ENCODE measurements around the gene HLA-DMB. TPM values are rescaled to one million over a fixed set of nuclear protein-coding genes. Genes with fewer than 3 reads are reported as not detected.

Gene HLA-DMB
- total RNA-seq, 1 donor from 2014 or later = 1.3 TPM

GRCh38 chr6:32976334-32977069 lies 35.7 kb upstream of the HLA-DMB start:
- H3K9me3 Mint-ChIP-seq = no peaks in the 10 kb centered on the region
- intact Hi-C loops (cut with micrococcal nuclease) = no loop called here
- no peaks in the 10 kb centered on the region for H3K27me3 Mint-ChIP-seq (ENCODE audit: low read depth)
- H3K36me3 Mint-ChIP-seq (ENCODE audit: low read depth) = peaks cover 96% of the 10 kb centered on the region
- peaks cover 32% of the 10 kb centered on the region for H3K4me1 Mint-ChIP-seq (ENCODE audit: low read depth)
- DNase-seq (ENCODE audit: low spot score) = no peak
- peak overlapping the region; percentile 94 for H3K4me3 Mint-ChIP-seq (ENCODE audit: low read depth)
- peak overlapping the region; percentile 7 for H3K27ac Mint-ChIP-seq

- Mint-ChIP-seq H3K27me3 (ENCODE audit: low read depth) (no peaks in the 10 kb centered on the region), H3K36me3 (ENCODE audit: low read depth) (peaks cover 97% of the 10 kb centered on the region), H3K4me1 (ENCODE audit: low read depth) (peaks cover 32% of the 10 kb centered on the region), H3K4me3 (ENCODE audit: low read depth) (peak overlapping the region; percentile 94), H3K27ac (peak overlapping the region; percentile 3), H3K9me3 (no peaks in the 10 kb centered on the region)
- intact Hi-C loops (cut with micrococcal nuclease) = no loop called here
- DNase-seq (ENCODE audit: low spot score) = no peak
Observed at GRCh38 chr6:32975886-32976285, 35.1 kb upstream of the HLA-DMB start.

- intact Hi-C loops (cut with micrococcal nuclease) = loop anchor here (5.0 kb wide), 3 partner anchors 338 to 797 kb away; partner anchors contain the start of genes AGPAT1, RNF5 and TAPBP
Observed at GRCh38 chr6:32974541-32975308, 33.9 kb upstream of the HLA-DMB start.

GRCh38 chr6:32974016-32974333 lies 33.1 kb upstream of the HLA-DMB start:
- Mint-ChIP-seq H3K27me3 (ENCODE audit: low read depth) (no peaks in the 10 kb centered on the region), H3K27ac (peak overlapping the region; percentile 75), H3K4me3 (ENCODE audit: low read depth) (peak overlapping the region; percentile 94), H3K4me1 (ENCODE audit: low read depth) (peaks cover 29% of the 10 kb centered on the region), H3K9me3 (no peaks in the 10 kb centered on the region), H3K36me3 (ENCODE audit: low read depth) (peaks cover 90% of the 10 kb centered on the region)
- intact Hi-C loops (cut with micrococcal nuclease) = loop anchor here (5.0 kb wide), 3 partner anchors 338 to 797 kb away; partner anchors contain the start of genes AGPAT1, RNF5 and TAPBP
- no peak for DNase-seq (ENCODE audit: low spot score)

More at GRCh38 chr6:32974541-32975308, 33.9 kb upstream of the HLA-DMB start:
- no peaks in the 10 kb centered on the region for H3K27me3 Mint-ChIP-seq (ENCODE audit: low read depth)
- peaks cover 32% of the 10 kb centered on the region for H3K4me1 Mint-ChIP-seq (ENCODE audit: low read depth)
- DNase-seq (ENCODE audit: low spot score) = no peak
- H3K4me3 Mint-ChIP-seq (ENCODE audit: low read depth) = peak overlapping the region; percentile 94
- H3K36me3 Mint-ChIP-seq (ENCODE audit: low read depth) = peaks cover 94% of the 10 kb centered on the region
- no peaks in the 10 kb centered on the region for H3K9me3 Mint-ChIP-seq
- H3K27ac Mint-ChIP-seq = peak overlapping the region; percentile 18

- H3K4me3 Mint-ChIP-seq (ENCODE audit: low read depth) = peak overlapping the region; percentile 94
- H3K36me3 Mint-ChIP-seq (ENCODE audit: low read depth) = peaks cover 84% of the 10 kb centered on the region
- peak overlapping the region; percentile 75 for H3K27ac Mint-ChIP-seq
- intact Hi-C loops (cut with micrococcal nuclease) = loop anchor here (5.0 kb wide), 3 partner anchors 339 to 796 kb away; partner anchors contain the start of genes AGPAT1, RNF5 and TAPBP
- H3K9me3 Mint-ChIP-seq = no peaks in the 10 kb centered on the region
- no peak for DNase-seq (ENCODE audit: low spot score)
- peaks cover 29% of the 10 kb centered on the region for H3K4me1 Mint-ChIP-seq (ENCODE audit: low read depth)
- H3K27me3 Mint-ChIP-seq (ENCODE audit: low read depth) = no peaks in the 10 kb centered on the region
Observed at GRCh38 chr6:32973144-32974015, 32.6 kb upstream of the HLA-DMB start.

- H3K36me3 Mint-ChIP-seq (ENCODE audit: low read depth) = peaks cover 76% of the 10 kb centered on the region
- no peaks in the 10 kb centered on the region for H3K9me3 Mint-ChIP-seq
- DNase-seq (ENCODE audit: low spot score) = no peak
- no peaks in the 10 kb centered on the region for H3K27me3 Mint-ChIP-seq (ENCODE audit: low read depth)
- peak overlapping the region; percentile 75 for H3K27ac Mint-ChIP-seq
- intact Hi-C loops (cut with micrococcal nuclease) = loop anchor here (1.0 to 5.0 kb wide), 4 partner anchors 277 to 795 kb away; partner anchors contain the start of genes AGPAT1, RNF5 and TAPBP
- peak overlapping the region; percentile 94 for H3K4me3 Mint-ChIP-seq (ENCODE audit: low read depth)
- H3K4me1 Mint-ChIP-seq (ENCODE audit: low read depth) = peaks cover 29% of the 10 kb centered on the region
Observed at GRCh38 chr6:32972353-32973143, 31.7 kb upstream of the HLA-DMB start.

- peaks cover 68% of the 10 kb centered on the region for H3K36me3 Mint-ChIP-seq (ENCODE audit: low read depth)
- DNase-seq (ENCODE audit: low spot score) = peak; percentile 99
- peak overlapping the region; percentile 94 for H3K4me3 Mint-ChIP-seq (ENCODE audit: low read depth)
- peaks cover 28% of the 10 kb centered on the region for H3K4me1 Mint-ChIP-seq (ENCODE audit: low read depth)
- H3K27me3 Mint-ChIP-seq (ENCODE audit: low read depth) = no peaks in the 10 kb centered on the region
- no peaks in the 10 kb centered on the region for H3K9me3 Mint-ChIP-seq
- peak overlapping the region; percentile 98 for H3K27ac Mint-ChIP-seq
- intact Hi-C loops (cut with micrococcal nuclease) = loop anchor here (1.0 to 5.0 kb wide), 9 partner anchors 77 to 794 kb away; partner anchors contain the start of genes AGPAT1, PHF1, PSMB8 and RNF5
Observed at GRCh38 chr6:32971581-32972352, 30.9 kb upstream of the HLA-DMB start.

GRCh38 chr6:32971242-32971580 lies 30.4 kb upstream of the HLA-DMB start:
- Mint-ChIP-seq H3K4me1 (ENCODE audit: low read depth) (peaks cover 26% of the 10 kb centered on the region), H3K9me3 (no peaks in the 10 kb centered on the region), H3K36me3 (ENCODE audit: low read depth) (peaks cover 63% of the 10 kb centered on the region), H3K4me3 (ENCODE audit: low read depth) (peak overlapping the region; percentile 94), H3K27me3 (ENCODE audit: low read depth) (no peaks in the 10 kb centered on the region), H3K27ac (peak overlapping the region; percentile 98)
- intact Hi-C loops (cut with micrococcal nuclease) = loop anchor here (2.0 to 5.0 kb wide), 8 partner anchors 76 to 794 kb away; partner anchors contain the start of genes AGPAT1, PHF1, PSMB8 and RNF5
- DNase-seq (ENCODE audit: low spot score) = no peak

- intact Hi-C loops (cut with micrococcal nuclease) = loop anchor here (2.0 to 5.0 kb wide), 8 partner anchors 76 to 793 kb away; partner anchors contain the start of genes AGPAT1, PHF1, PSMB8 and RNF5
- peak; percentile 71 for DNase-seq (ENCODE audit: low spot score)
- peaks cover 57% of the 10 kb centered on the region for H3K36me3 Mint-ChIP-seq (ENCODE audit: low read depth)
- peaks cover 24% of the 10 kb centered on the region for H3K4me1 Mint-ChIP-seq (ENCODE audit: low read depth)
- no peaks in the 10 kb centered on the region for H3K9me3 Mint-ChIP-seq
- peak overlapping the region; percentile 98 for H3K27ac Mint-ChIP-seq
- H3K27me3 Mint-ChIP-seq (ENCODE audit: low read depth) = no peaks in the 10 kb centered on the region
- H3K4me3 Mint-ChIP-seq (ENCODE audit: low read depth) = peak overlapping the region; percentile 94
Observed at GRCh38 chr6:32970413-32971241, 29.8 kb upstream of the HLA-DMB start.

GRCh38 chr6:32969685-32970412 lies 29.0 kb upstream of the HLA-DMB start:
- Mint-ChIP-seq H3K27me3 (ENCODE audit: low read depth) (no peaks in the 10 kb centered on the region), H3K36me3 (ENCODE audit: low read depth) (peaks cover 50% of the 10 kb centered on the region), H3K9me3 (no peaks in the 10 kb centered on the region), H3K4me1 (ENCODE audit: low read depth) (peaks cover 26% of the 10 kb centered on the region), H3K4me3 (ENCODE audit: low read depth) (peak overlapping the region; percentile 94), H3K27ac (peak overlapping the region; percentile 98)
- DNase-seq (ENCODE audit: low spot score) = peak; percentile 69
- intact Hi-C loops (cut with micrococcal nuclease) = loop anchor here (2.0 to 5.0 kb wide), 9 partner anchors 25 to 793 kb away; partner anchors contain the start of genes AGPAT1, PHF1, PSMB8 and RNF5

Data from activated T-helper 2 cell treated with anti-CD3 and anti-CD28 coated beads, Interferon-gamma antibody, Interleukin-2, Interleukin-4, amounts not matched to agents 10 μg/mL and 5 μg/mL and 100 μg/mL, durations not matched to agents 14 hours and 24 hours and 36 hours (primary cell).